WTC11 (cell line): ENCODE measurements around the gene ADGRG7. TPM values are rescaled to one million over a fixed set of nuclear protein-coding genes. Genes with fewer than 3 reads are reported as not detected.

Experiments used
- ATAC-seq: fragments of 200-7000 bp; cut with Tn5 transposase; 2 replicates; pipeline ENCODE4 v1.10.0; 2021; ENCODE audit warnings: mild to moderate bottlenecking, moderate library complexity
- CTCF ChIA-PET: fragments of 300-600 bp; sonication (Branson Sonifier 250); formaldehyde crosslinking; loops from one replicate; lab custom pipeline; 2021; ENCODE audit warnings: antibody characterized with exemption; lab: Charles Lee
- POLR2A ChIA-PET: fragments of 350-600 bp; sonication (Branson Sonifier 250); formaldehyde crosslinking; loops from one replicate; lab custom pipeline; 2021; ENCODE audit warnings: antibody characterized with exemption; lab: Charles Lee
- DNase-seq: peaks from one replicate; pipeline ENCODE4 v3.0.0; 2021; ENCODE audit warnings: low spot score
- H3K27ac Mint-ChIP-seq: 2 replicates; pipeline ENCODE4 v1.8.0; 2021; ENCODE audit warnings: mixed read lengths
- H3K27me3 Mint-ChIP-seq: 2 replicates; pipeline ENCODE4 v1.8.0; 2021; ENCODE audit warnings: low read depth, mild to moderate bottlenecking, moderate library complexity, mixed read lengths
- H3K36me3 Mint-ChIP-seq: 2 replicates; pipeline ENCODE4 v1.8.0; 2021; ENCODE audit warnings: mixed read lengths
- H3K4me1 Mint-ChIP-seq: 2 replicates; pipeline ENCODE4 v1.8.0; 2022; ENCODE audit warnings: mixed read lengths
- H3K4me3 Mint-ChIP-seq: 2 replicates; pipeline ENCODE4 v1.8.0; 2021; ENCODE audit warnings: mild to moderate bottlenecking, moderate library complexity, mixed read lengths
- H3K9me3 Mint-ChIP-seq: 2 replicates; pipeline ENCODE4 v1.8.0; 2021; ENCODE audit warnings: mixed read lengths
- MXD4 ChIP-seq: fragments of 250-450 bp; sonication (Bioruptor Pico); IDR thresholded peaks from 2 replicates; pipeline ENCODE4 v1.8.0; 2021; ENCODE audit warnings: mild to moderate bottlenecking, moderate library complexity, borderline replicate concordance
- MYBL2 ChIP-seq: sonication (generic); formaldehyde crosslinking; IDR thresholded peaks from 2 replicates; pipeline ENCODE4 v1.8.1; 2023; ENCODE audit warnings: mild to moderate bottlenecking, moderate library complexity, missing genetic modification reagents
- SOX15 ChIP-seq: fragments of 250-450 bp; sonication (Bioruptor Pico); IDR thresholded peaks from 2 replicates; pipeline ENCODE4 v1.9.0; 2021; ENCODE audit warnings: mild to moderate bottlenecking
- SP1 ChIP-seq: sonication (generic); formaldehyde crosslinking; conservative IDR thresholded peaks from 2 replicates; pipeline ENCODE4 v1.8.1; 2022; ENCODE audit warnings: missing genetic modification reagents
- ZNF121 ChIP-seq: sonication (generic); formaldehyde crosslinking; IDR thresholded peaks from 2 replicates; pipeline ENCODE4 v1.8.0; 2023; ENCODE audit warnings: missing genetic modification reagents
- ZNF671 ChIP-seq: fragments of 250-450 bp; sonication (Bioruptor Pico); IDR thresholded peaks from 2 replicates; pipeline ENCODE4 v1.8.0; 2021; ENCODE audit warnings: mild to moderate bottlenecking
- total RNA-seq: library from RNA; stranded (reverse); gene quantifications from 3 replicates; pipeline ENCODE4 v1.2.3, GENCODE V29; 2021
- TF ChIP-seq, protein P1 (sequence below): sonication (generic); formaldehyde crosslinking; IDR thresholded peaks from 2 replicates; pipeline ENCODE4 v1.8.1; 2022; ENCODE audit warnings: low read depth, mild to moderate bottlenecking, moderate library complexity, missing genetic modification reagents, borderline replicate concordance
- TF ChIP-seq, protein P2 (sequence below): fragments of 250-450 bp; sonication (Bioruptor Pico); IDR thresholded peaks from 2 replicates; pipeline ENCODE4 v1.9.0; 2021; ENCODE audit warnings: mild to moderate bottlenecking, borderline replicate concordance
- TF ChIP-seq, protein P3 (sequence below): sonication (generic); formaldehyde crosslinking; IDR thresholded peaks from 2 replicates; pipeline ENCODE4 v1.8.1; 2023; ENCODE audit warnings: mild to moderate bottlenecking, missing genetic modification reagents, moderate library complexity
- TF ChIP-seq, protein P4 (sequence below): sonication (generic); formaldehyde crosslinking; IDR thresholded peaks from 2 replicates; pipeline ENCODE4 v1.8.0; 2022; ENCODE audit warnings: mild to moderate bottlenecking, missing genetic modification reagents

ADGRG7 gene
- total RNA-seq, 1 experiment from 2014 or later: not detected

DNA sequence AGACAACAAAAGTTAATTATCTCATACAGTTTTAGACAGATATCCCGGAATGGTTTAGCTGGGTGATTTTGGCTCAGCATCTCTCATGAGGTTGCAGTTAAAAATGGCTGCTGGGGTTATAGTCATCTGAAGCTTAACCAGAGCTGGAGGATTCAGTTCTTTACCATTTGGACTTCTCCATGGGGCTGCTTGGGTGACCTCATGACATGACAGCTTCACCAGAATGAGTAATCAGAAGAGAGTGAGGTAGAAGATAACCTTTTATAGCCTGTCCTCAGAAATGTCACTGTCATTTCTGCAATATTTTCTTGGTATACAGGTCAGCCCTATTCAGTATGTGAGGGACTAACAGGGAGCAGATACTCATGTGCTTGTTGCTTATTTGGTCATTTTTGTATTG is 130.8 kb downstream of the ADGRG7 start:
- ATAC-seq (no peak), DNase-seq (no peak)
- no peak overlapping the region for H3K27ac Mint-ChIP-seq
- TF ChIP-seq ZNF121 (CRISPR knock-in tag): no peak
- TF ChIP-seq, protein P1, sequence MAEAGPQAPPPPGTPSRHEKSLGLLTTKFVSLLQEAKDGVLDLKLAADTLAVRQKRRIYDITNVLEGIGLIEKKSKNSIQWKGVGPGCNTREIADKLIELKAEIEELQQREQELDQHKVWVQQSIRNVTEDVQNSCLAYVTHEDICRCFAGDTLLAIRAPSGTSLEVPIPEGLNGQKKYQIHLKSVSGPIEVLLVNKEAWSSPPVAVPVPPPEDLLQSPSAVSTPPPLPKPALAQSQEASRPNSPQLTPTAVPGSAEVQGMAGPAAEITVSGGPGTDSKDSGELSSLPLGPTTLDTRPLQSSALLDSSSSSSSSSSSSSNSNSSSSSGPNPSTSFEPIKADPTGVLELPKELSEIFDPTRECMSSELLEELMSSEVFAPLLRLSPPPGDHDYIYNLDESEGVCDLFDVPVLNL (CRISPR knock-in tag): no peak
- H3K27me3 Mint-ChIP-seq: no peaks in the 10 kb centered on the region
- ChIA-PET POLR2A (interaction anchor here (0.6 kb wide), 1 partner anchor 26 kb away, joined by 4 read pairs; no protein-coding TSS in a partner anchor), CTCF (interaction anchor here (0.7 to 1.4 kb wide), 2 partner anchors 21 to 1746 kb away, joined by 3 read pairs; no protein-coding TSS in a partner anchor)
- H3K4me3 Mint-ChIP-seq: no peak overlapping the region
- H3K4me1 Mint-ChIP-seq: peaks cover 19% of the 10 kb centered on the region
- H3K9me3 Mint-ChIP-seq: no peaks in the 10 kb centered on the region
- peaks cover 42% of the 10 kb centered on the region for H3K36me3 Mint-ChIP-seq

DNA sequence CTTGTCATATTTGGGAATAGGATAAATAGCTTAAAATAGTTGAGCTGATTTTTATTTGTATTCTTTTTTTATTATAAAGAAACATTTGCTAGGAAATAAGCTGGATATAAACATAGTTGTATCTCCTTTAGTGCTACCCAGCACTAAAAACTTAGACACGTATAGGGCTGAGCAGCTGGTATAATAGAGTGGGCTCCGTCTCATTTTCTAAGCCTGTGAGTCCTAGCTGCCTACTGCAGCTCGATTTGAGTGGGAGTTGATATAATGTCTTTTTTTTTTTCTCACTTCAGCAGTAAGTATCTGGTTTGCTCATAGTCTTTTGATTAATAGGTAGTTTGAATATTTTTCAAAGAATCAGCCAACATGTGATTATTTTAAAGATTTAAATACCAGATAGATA is 134.1 kb downstream of the ADGRG7 start:
- CTCF ChIA-PET: interaction anchor here (1.1 to 1.5 kb wide), 2 partner anchors 281 to 452 kb away, joined by 3 to 4 read pairs; no protein-coding TSS in a partner anchor

DNA sequence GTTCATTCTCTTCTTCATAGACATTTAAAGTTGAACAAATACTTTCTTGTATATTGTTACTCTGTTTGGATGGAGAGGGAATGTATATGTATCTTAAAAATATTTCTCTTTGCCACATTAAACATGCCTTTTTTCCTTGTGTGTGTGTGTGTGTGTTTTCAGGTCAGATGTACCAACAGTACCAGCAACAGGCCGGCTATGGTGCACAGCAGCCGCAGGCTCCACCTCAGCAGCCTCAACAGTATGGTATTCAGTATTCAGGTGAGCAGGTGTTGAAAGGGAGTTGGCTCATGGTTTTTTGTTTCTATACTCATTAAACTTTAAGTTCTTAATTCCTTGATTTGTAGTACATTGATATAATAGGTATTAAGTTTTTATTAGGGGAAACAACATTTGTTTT is 135.3 kb downstream of the ADGRG7 start:
- Mint-ChIP-seq H3K27ac (0 out of 2 replicates have a peak overlapping the region, but pooled peaks have one; percentile 20), H3K4me3 (no peak overlapping the region), H3K4me1 (no peaks in the 10 kb centered on the region), H3K27me3 (no peaks in the 10 kb centered on the region), H3K36me3 (peaks cover 48% of the 10 kb centered on the region), H3K9me3 (no peaks in the 10 kb centered on the region)
- ChIA-PET POLR2A (no interaction called here), CTCF (no interaction called here)
- no peak for DNase-seq
- no peak for ATAC-seq
- TF ChIP-seq MXD4 (CRISPR knock-in tag) (no peak), ZNF671 (CRISPR knock-in tag) (no peak)

More for the DNA sequence above, 134.1 kb downstream of the ADGRG7 start:
- ATAC-seq (no peak), DNase-seq (no peak)
- H3K27me3 Mint-ChIP-seq: no peaks in the 10 kb centered on the region
- TF ChIP-seq, protein P2, sequence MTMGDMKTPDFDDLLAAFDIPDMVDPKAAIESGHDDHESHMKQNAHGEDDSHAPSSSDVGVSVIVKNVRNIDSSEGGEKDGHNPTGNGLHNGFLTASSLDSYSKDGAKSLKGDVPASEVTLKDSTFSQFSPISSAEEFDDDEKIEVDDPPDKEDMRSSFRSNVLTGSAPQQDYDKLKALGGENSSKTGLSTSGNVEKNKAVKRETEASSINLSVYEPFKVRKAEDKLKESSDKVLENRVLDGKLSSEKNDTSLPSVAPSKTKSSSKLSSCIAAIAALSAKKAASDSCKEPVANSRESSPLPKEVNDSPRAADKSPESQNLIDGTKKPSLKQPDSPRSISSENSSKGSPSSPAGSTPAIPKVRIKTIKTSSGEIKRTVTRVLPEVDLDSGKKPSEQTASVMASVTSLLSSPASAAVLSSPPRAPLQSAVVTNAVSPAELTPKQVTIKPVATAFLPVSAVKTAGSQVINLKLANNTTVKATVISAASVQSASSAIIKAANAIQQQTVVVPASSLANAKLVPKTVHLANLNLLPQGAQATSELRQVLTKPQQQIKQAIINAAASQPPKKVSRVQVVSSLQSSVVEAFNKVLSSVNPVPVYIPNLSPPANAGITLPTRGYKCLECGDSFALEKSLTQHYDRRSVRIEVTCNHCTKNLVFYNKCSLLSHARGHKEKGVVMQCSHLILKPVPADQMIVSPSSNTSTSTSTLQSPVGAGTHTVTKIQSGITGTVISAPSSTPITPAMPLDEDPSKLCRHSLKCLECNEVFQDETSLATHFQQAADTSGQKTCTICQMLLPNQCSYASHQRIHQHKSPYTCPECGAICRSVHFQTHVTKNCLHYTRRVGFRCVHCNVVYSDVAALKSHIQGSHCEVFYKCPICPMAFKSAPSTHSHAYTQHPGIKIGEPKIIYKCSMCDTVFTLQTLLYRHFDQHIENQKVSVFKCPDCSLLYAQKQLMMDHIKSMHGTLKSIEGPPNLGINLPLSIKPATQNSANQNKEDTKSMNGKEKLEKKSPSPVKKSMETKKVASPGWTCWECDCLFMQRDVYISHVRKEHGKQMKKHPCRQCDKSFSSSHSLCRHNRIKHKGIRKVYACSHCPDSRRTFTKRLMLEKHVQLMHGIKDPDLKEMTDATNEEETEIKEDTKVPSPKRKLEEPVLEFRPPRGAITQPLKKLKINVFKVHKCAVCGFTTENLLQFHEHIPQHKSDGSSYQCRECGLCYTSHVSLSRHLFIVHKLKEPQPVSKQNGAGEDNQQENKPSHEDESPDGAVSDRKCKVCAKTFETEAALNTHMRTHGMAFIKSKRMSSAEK: no peak
- TF ChIP-seq, protein P3, sequence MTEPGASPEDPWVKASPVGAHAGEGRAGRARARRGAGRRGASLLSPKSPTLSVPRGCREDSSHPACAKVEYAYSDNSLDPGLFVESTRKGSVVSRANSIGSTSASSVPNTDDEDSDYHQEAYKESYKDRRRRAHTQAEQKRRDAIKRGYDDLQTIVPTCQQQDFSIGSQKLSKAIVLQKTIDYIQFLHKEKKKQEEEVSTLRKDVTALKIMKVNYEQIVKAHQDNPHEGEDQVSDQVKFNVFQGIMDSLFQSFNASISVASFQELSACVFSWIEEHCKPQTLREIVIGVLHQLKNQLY: no peak
- TF ChIP-seq SP1 (CRISPR knock-in tag) (no peak), SOX15 (CRISPR knock-in tag) (no peak), MYBL2 (no peak)
- TF ChIP-seq, protein P4, sequence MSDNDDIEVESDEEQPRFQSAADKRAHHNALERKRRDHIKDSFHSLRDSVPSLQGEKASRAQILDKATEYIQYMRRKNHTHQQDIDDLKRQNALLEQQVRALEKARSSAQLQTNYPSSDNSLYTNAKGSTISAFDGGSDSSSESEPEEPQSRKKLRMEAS: no peak
- no peak overlapping the region for H3K27ac Mint-ChIP-seq
- peaks cover 46% of the 10 kb centered on the region for H3K36me3 Mint-ChIP-seq
- POLR2A ChIA-PET: no interaction called here
- no peak overlapping the region for H3K4me3 Mint-ChIP-seq
- H3K4me1 Mint-ChIP-seq: no peaks in the 10 kb centered on the region
- no peaks in the 10 kb centered on the region for H3K9me3 Mint-ChIP-seq

Other genes with a start within 250 kb of the ADGRG7 start
- gene TOMM70, start 208.5 kb upstream of the ADGRG7 start, total RNA-seq: 46.8 to 59.2 TPM (median 47.7 TPM) in 3 replicates
- gene LNP1, start 208.1 kb upstream of the ADGRG7 start, total RNA-seq: 6.7 to 7.9 TPM (median 6.8 TPM) in 3 replicates
- 6.6 to 16.0 TPM (median 15.1 TPM) in 3 replicates for gene TMEM45A, start 117.0 kb upstream of the ADGRG7 start, total RNA-seq
- gene TFG, start 99.9 kb downstream of the ADGRG7 start, total RNA-seq: 64.9 to 68.4 TPM (median 66.9 TPM) in 3 replicates